ENCODE data around the gene ALG14.
A peak's percentile ranks its signal among the peaks of the same experiment; 100 is the strongest.

The ALG14 gene

DNA sequence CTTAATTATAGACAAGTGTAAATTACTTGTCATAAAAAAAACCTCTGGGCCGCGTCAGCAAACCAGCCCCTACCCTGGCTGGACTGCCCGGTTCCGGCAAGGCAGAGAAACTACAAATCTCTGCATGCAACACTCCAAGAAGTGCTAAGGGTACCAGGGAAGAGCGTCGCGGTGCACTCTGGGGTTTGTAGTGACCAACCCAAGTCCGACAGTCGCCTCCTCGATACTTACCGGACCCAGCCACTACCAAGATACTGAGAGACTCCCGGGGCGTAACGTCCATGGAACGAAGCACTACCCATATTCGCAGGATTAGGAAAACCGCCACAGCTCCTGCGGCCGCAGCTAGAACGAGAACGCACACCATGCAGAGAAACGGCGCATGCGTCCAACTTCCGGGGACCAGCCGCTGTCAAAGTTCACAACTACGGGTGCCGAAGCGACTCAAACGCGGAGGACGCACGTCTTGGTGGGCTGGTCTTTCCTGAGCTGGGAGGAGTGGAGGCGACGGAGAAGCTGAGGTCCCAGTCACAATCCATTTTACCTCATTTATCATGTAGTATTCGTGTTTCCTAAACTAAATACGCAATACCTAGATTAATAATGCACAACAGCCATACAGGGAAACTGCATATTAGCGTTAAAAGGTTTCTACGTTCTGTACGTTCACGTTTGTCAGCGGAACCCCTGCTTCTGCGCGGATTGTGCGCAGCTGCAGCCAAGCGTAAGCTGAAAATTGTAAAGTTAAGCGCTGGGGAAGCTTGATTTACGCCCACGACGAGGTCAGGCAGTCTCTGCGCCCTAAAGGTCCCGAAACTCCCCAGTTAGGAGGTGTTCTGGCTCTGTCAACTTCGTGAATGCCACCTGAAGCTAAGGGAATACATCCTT is at the start of gene ALG14:
Gene ALG14, minus strand, starts transcription at position 420 of the 888 bp plus-strand sequence. Its CDS starts 53 bp downstream, at position 367.
- H3K27ac ChIP-seq, result peak within 1 kb of the TSS; percentile 85
- TF ChIP-seq ZFX (IDR thresholded peaks at IDR 0.05), result peak; percentile 55; the same call in 1 of the 2 replicates
- TF ChIP-seq, protein P1, sequence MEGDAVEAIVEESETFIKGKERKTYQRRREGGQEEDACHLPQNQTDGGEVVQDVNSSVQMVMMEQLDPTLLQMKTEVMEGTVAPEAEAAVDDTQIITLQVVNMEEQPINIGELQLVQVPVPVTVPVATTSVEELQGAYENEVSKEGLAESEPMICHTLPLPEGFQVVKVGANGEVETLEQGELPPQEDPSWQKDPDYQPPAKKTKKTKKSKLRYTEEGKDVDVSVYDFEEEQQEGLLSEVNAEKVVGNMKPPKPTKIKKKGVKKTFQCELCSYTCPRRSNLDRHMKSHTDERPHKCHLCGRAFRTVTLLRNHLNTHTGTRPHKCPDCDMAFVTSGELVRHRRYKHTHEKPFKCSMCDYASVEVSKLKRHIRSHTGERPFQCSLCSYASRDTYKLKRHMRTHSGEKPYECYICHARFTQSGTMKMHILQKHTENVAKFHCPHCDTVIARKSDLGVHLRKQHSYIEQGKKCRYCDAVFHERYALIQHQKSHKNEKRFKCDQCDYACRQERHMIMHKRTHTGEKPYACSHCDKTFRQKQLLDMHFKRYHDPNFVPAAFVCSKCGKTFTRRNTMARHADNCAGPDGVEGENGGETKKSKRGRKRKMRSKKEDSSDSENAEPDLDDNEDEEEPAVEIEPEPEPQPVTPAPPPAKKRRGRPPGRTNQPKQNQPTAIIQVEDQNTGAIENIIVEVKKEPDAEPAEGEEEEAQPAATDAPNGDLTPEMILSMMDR (conservative IDR thresholded peaks at IDR 0.05), result no peak

- TF ChIP-seq, protein P1 (conservative IDR thresholded peaks at IDR 0.05), result no peak
- no peak for TF ChIP-seq ZFX (IDR thresholded peaks at IDR 0.05)
- no peak overlapping the region for H3K27ac ChIP-seq
These were observed 49.5 kb upstream of the ALG14 start for GRCh38 chr1:95122151-95122697.

- TF ChIP-seq, protein P1 (conservative IDR thresholded peaks at IDR 0.05), result no peak
- TF ChIP-seq ZFX (IDR thresholded peaks at IDR 0.05), result no peak
- no peak overlapping the region for H3K27ac ChIP-seq
These were observed 46.5 kb upstream of the ALG14 start for GRCh38 chr1:95119273-95119672.

GRCh38 chr1:95118710-95119109 is 46.0 kb upstream of the ALG14 start:
- no peak overlapping the region for H3K27ac ChIP-seq
- TF ChIP-seq, protein P1 (conservative IDR thresholded peaks at IDR 0.05), result no peak
- no peak for TF ChIP-seq ZFX (IDR thresholded peaks at IDR 0.05)

DNA sequence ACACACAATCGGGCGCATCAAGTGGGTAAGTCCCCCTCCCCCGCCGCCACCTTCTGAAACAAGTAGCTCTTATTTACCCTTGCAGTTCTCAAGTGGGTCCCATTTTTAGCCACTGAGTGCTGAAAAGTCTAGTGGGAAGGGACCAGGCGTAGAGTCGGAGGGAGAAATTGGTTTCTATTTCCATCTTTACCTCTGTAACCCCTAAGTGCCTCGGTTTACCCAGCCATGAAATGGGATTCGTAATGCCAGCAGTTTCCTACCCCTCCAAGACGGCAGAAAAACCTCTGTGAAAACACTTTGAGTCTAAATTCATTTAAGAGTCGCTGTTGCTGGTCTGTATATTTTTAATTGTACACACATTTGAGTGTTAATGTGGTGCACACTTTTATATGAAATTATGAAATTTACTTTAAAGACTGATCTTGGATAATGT is 45.3 kb upstream of the ALG14 start:
- no peak for TF ChIP-seq ZFX (IDR thresholded peaks at IDR 0.05)
- TF ChIP-seq, protein P1 (conservative IDR thresholded peaks at IDR 0.05), result no peak
- peak overlapping the region; percentile 64 for H3K27ac ChIP-seq

DNA sequence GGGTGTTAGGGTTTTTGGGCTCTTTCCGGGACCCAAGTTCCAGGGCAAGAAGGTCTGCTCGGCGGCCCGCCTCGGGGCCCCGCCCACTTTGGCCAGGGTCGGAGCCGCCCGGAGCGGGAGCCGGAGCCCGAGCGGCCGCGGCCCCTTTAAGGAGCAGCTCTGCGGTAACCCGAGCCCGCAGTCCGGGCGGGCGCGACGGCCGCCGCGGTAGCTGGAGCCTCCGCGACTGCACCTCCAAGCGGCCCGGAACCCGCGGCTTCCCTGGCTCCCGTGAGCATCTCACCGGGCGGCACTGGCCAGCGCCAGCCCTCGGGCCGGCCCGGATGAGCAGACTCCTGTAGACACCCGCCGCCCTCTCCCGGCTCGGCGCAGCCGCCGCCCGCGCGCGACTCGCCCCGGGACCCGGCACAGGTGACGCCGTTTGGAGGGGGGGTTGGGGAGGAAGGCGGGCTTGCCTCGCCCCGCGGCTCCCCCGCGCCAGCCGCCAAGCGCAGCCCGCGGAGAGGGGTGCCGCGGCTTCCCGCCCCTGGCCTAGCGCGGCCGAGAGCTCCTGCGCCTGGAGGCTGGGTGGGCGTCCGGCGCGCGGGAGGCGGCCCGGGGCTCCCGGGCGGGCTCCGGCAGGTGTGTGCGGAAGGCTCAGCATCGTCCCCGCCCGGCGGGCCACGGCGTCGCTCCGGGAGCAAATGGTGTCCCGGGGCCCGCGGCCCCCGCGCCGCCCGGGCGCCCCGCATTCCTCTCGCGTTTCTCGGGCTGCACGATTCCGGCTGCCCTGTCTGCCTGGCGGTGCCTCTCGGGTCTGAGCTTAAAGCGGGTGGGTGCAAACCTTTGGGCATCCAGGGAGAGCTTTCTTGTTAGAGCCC is 44.7 kb upstream of the ALG14 start, which contains the start of gene TLCD4:
Gene TLCD4, plus strand, starts transcription at position 149 of the 860 bp plus-strand sequence. CDS start 26,547 bp downstream, outside the sequence.
- peak within 1 kb of the TSS; percentile 64 for H3K27ac ChIP-seq

More for the DNA sequence above, 44.7 kb upstream of the ALG14 start, which contains the start of gene TLCD4:
- TF ChIP-seq ZFX (IDR thresholded peaks at IDR 0.05), result peak; percentile 65
- TF ChIP-seq, protein P1 (conservative IDR thresholded peaks at IDR 0.05), result no peak
